ENCODE measurements around the gene SLC5A7. TPM values are rescaled to one million over a fixed set of nuclear protein-coding genes. Genes with fewer than 3 reads are reported as not detected.

Gene SLC5A7
- total and polyA plus RNA-seq, 3 donors from 2014 or later = 0.16 to 0.37 (median 0.21) TPM

DNA sequence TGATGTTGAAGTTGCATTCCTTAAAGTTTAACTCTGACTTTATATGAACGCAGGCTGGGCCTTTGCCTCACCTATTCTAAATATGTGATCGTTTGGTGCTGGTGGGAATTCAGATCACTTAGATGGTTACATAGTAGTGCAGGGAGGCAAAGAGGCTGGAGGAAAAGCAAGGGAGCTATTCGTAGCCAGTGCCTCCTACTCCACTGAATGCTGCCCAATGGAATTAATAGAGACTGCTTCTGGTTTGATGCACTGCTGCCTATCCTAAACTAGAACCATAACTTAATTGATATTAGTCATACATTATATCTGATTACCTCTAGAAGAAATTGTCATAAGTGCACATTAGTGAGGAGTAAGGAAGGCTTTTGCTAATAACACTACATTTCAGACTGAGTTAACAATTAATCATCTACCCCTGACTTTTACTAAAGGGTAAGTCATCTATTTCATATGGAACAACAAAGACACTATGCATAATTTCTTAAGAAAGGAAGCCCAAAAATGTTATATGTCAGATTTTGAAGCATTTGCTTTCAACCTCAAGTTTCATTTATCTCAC is 72.3 kb downstream of the SLC5A7 start:
- WGBS, 2 donors = 39 to 42% methylated on average over 3 of the region's 3 CpGs
- Histone ChIP-seq H3K27ac (no peak overlapping the region), H3K36me3 (ENCODE audit: low read depth, missing control alignments) (no peaks in the 10 kb centered on the region), H3K4me3 (no peak overlapping the region), H3K9me3 (no peaks in the 10 kb centered on the region), H3K27me3 (no peaks in the 10 kb centered on the region), H3K4me1 (no peaks in the 10 kb centered on the region)
- no peak for TF ChIP-seq POLR2A (IDR thresholded peaks at IDR 0.05)
- TF ChIP-seq, protein P1, sequence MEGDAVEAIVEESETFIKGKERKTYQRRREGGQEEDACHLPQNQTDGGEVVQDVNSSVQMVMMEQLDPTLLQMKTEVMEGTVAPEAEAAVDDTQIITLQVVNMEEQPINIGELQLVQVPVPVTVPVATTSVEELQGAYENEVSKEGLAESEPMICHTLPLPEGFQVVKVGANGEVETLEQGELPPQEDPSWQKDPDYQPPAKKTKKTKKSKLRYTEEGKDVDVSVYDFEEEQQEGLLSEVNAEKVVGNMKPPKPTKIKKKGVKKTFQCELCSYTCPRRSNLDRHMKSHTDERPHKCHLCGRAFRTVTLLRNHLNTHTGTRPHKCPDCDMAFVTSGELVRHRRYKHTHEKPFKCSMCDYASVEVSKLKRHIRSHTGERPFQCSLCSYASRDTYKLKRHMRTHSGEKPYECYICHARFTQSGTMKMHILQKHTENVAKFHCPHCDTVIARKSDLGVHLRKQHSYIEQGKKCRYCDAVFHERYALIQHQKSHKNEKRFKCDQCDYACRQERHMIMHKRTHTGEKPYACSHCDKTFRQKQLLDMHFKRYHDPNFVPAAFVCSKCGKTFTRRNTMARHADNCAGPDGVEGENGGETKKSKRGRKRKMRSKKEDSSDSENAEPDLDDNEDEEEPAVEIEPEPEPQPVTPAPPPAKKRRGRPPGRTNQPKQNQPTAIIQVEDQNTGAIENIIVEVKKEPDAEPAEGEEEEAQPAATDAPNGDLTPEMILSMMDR (IDR thresholded peaks at IDR 0.05) = no peak
- intact Hi-C loops (cut with DNase I; ENCODE audit: low total_unique reads) = no loop called here
- DNase-seq = no peak

- Histone ChIP-seq H3K27me3 (no peaks in the 10 kb centered on the region), H3K36me3 (ENCODE audit: low read depth, missing control alignments) (no peaks in the 10 kb centered on the region), H3K27ac (no peak overlapping the region), H3K4me3 (no peak overlapping the region), H3K9me3 (no peaks in the 10 kb centered on the region), H3K4me1 (no peaks in the 10 kb centered on the region)
- intact Hi-C loops (cut with DNase I; ENCODE audit: low total_unique reads) = no loop called here
- WGBS, 2 donors = 59 to 66% methylated on average over 4 of the region's 4 CpGs
- no peak for TF ChIP-seq POLR2A (IDR thresholded peaks at IDR 0.05)
- TF ChIP-seq, protein P1 (IDR thresholded peaks at IDR 0.05) = no peak
- DNase-seq = no peak
These were observed 75.2 kb downstream of the SLC5A7 start for GRCh38 chr2:108061439-108062042.

Other genes starting within 250 kb of the SLC5A7 start
- 1 to 10 TPM; 3.0 to 7.1 TPM for gene RGPD4, start 159.6 kb upstream of the SLC5A7 start, total RNA-seq
- gene RGPD4, start 159.6 kb upstream of the SLC5A7 start, polyA plus RNA-seq (ENCODE audit: insufficient read depth, low read depth, low replicate concordance) = 2.7 TPM

Measured in testis (tissue), 3 donors.